ENCODE data around the gene PFKFB2.

PFKFB2 gene

DNA sequence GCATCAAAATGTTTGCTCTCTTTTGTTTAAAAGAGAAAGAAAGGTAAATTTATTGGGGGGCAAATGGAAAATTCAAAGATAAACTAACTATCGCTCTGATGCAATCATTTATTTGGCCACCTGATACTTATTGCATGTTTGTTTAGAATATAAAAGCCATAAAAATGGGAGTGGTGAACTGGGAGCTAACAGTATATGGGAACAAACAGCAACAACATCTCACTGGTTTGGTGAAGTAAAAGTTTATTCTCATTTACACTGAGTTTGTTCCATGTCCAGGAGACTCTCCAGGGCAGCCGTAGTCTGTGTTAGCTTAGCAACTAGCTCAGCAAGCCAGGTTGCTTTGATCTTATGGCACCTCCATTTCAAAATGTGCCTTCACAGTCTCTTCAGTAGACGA is 71.3 kb downstream of the PFKFB2 start:
- TF ChIP-seq EZH2 (optimal IDR thresholded peaks at IDR 0.05; ENCODE audit: low read depth, low read length) (no peak), EZH2phosphoT487 (IDR thresholded peaks at IDR 0.05; ENCODE audit: low read length) (no peak)
- TF ChIP-seq, protein P1, sequence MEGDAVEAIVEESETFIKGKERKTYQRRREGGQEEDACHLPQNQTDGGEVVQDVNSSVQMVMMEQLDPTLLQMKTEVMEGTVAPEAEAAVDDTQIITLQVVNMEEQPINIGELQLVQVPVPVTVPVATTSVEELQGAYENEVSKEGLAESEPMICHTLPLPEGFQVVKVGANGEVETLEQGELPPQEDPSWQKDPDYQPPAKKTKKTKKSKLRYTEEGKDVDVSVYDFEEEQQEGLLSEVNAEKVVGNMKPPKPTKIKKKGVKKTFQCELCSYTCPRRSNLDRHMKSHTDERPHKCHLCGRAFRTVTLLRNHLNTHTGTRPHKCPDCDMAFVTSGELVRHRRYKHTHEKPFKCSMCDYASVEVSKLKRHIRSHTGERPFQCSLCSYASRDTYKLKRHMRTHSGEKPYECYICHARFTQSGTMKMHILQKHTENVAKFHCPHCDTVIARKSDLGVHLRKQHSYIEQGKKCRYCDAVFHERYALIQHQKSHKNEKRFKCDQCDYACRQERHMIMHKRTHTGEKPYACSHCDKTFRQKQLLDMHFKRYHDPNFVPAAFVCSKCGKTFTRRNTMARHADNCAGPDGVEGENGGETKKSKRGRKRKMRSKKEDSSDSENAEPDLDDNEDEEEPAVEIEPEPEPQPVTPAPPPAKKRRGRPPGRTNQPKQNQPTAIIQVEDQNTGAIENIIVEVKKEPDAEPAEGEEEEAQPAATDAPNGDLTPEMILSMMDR (IDR thresholded peaks at IDR 0.05; ENCODE audit: low read length): no peak
- Histone ChIP-seq H3K9ac (ENCODE audit: low read length) (no peak overlapping the region), H3F3A (ENCODE audit: insufficient read depth, low read length) (no peaks in the 10 kb centered on the region), H2AFZ (ENCODE audit: low read length) (no peak overlapping the region), H3K9me3 (replicated peaks; ENCODE audit: insufficient read depth, low read length) (no peaks in the 10 kb centered on the region), H3K4me2 (ENCODE audit: low read depth, low read length) (no peak overlapping the region), H3K27me3 (replicated peaks; ENCODE audit: insufficient read depth, low read length) (no peaks in the 10 kb centered on the region), H3K4me1 (ENCODE audit: low read length) (no peaks in the 10 kb centered on the region), H3K79me2 (ENCODE audit: low read length) (no peaks in the 10 kb centered on the region), H3K27ac (ENCODE audit: low read length) (no peak overlapping the region), H3K9me2 (replicated peaks; ENCODE audit: insufficient read depth, low read length) (no peaks in the 10 kb centered on the region), H3K36me3 (replicated peaks; ENCODE audit: insufficient read depth, low read length) (no peaks in the 10 kb centered on the region), H4K20me1 (ENCODE audit: insufficient read depth, low read length) (no peaks in the 10 kb centered on the region), H3K4me3 (ENCODE audit: low read length) (no peak overlapping the region)
- no peak for DNase-seq

DNA sequence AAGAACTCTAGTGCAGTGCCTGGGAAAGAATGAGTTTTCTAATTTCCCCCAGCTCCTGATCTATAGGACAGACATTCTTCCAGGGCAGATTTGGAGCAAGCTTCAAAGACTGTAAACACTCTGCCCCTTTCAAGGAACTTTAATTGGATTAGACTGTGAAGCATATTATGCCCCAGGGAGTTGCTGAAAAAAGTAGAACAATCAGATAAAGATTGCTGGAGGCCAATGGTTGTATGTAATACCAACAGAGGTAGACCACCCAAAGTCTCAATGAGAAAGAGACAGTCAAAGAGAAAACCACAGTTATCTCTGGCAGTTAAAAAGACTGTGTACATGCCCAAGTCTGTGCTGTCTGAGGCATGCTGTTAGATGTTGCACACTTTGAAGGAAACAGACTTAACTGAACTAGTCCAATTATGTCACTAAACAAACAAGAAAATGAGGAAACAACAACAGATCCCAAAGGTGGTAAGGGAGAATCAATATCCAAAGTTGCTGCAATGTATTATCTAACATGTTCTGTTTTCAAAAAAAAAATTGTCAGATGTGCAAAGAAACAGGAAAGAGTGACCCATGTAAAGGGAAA is 75.4 kb downstream of the PFKFB2 start:
- no peak for DNase-seq
- Histone ChIP-seq H3K4me1 (ENCODE audit: low read length) (no peaks in the 10 kb centered on the region), H2AFZ (ENCODE audit: low read length) (no peak overlapping the region), H3K9me3 (replicated peaks; ENCODE audit: insufficient read depth, low read length) (no peaks in the 10 kb centered on the region), H3K27ac (ENCODE audit: low read length) (no peak overlapping the region), H3K4me3 (ENCODE audit: low read length) (no peak overlapping the region), H3K79me2 (ENCODE audit: low read length) (no peaks in the 10 kb centered on the region), H3K9me2 (replicated peaks; ENCODE audit: insufficient read depth, low read length) (no peaks in the 10 kb centered on the region), H3K36me3 (replicated peaks; ENCODE audit: insufficient read depth, low read length) (no peaks in the 10 kb centered on the region), H3K4me2 (ENCODE audit: low read depth, low read length) (no peak overlapping the region), H4K20me1 (ENCODE audit: insufficient read depth, low read length) (no peaks in the 10 kb centered on the region), H3K27me3 (replicated peaks; ENCODE audit: insufficient read depth, low read length) (no peaks in the 10 kb centered on the region), H3F3A (ENCODE audit: insufficient read depth, low read length) (no peaks in the 10 kb centered on the region), H3K9ac (ENCODE audit: low read length) (no peak overlapping the region)
- TF ChIP-seq EZH2 (optimal IDR thresholded peaks at IDR 0.05; ENCODE audit: low read depth, low read length) (no peak), EZH2phosphoT487 (IDR thresholded peaks at IDR 0.05; ENCODE audit: low read length) (no peak)
- TF ChIP-seq, protein P1 (IDR thresholded peaks at IDR 0.05; ENCODE audit: low read length): no peak

DNA sequence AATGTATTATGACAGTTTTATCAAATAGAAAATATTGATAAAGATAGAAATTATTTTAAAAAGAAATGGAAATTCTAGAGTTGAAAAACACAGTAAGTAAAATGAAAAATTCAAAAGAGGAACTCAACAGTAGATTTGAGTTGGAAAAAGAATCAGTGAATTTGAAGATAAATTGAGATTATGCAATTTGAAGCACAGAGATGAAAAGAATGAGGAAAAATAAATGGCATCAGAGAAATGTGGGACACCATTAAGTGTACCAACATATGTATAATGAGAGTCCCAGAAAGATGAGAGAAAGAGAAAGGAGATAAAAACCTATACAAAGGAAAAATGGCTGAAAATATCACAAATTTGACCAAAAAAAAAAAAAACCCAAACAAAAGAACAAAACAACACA is 76.0 kb downstream of the PFKFB2 start:
- Histone ChIP-seq H3K4me2 (ENCODE audit: low read depth, low read length) (no peak overlapping the region), H4K20me1 (ENCODE audit: insufficient read depth, low read length) (no peaks in the 10 kb centered on the region), H3K27me3 (replicated peaks; ENCODE audit: insufficient read depth, low read length) (no peaks in the 10 kb centered on the region), H3K4me1 (ENCODE audit: low read length) (no peaks in the 10 kb centered on the region), H3F3A (ENCODE audit: insufficient read depth, low read length) (no peaks in the 10 kb centered on the region), H3K27ac (ENCODE audit: low read length) (no peak overlapping the region), H3K9ac (ENCODE audit: low read length) (no peak overlapping the region), H2AFZ (ENCODE audit: low read length) (no peak overlapping the region), H3K9me3 (replicated peaks; ENCODE audit: insufficient read depth, low read length) (no peaks in the 10 kb centered on the region), H3K4me3 (ENCODE audit: low read length) (no peak overlapping the region), H3K79me2 (ENCODE audit: low read length) (no peaks in the 10 kb centered on the region), H3K9me2 (replicated peaks; ENCODE audit: insufficient read depth, low read length) (no peaks in the 10 kb centered on the region), H3K36me3 (replicated peaks; ENCODE audit: insufficient read depth, low read length) (no peaks in the 10 kb centered on the region)
- no peak for DNase-seq
- TF ChIP-seq EZH2phosphoT487 (IDR thresholded peaks at IDR 0.05; ENCODE audit: low read length): no peak
